HL-60 (cell line): ENCODE measurements around the gene RNLS.

Experiments
- CTCF ChIP-seq: IDR thresholded peaks from one replicate; pipeline ENCODE4 v1.5.1; 2011; ENCODE audit warnings: low read length, control low read depth, inconsistent platforms; ENCODE audit not compliant: insufficient read depth
- POLR2AphosphoS5 ChIP-seq: IDR thresholded peaks from 2 replicates; pipeline ENCODE4 v1.6.1; 2012; ENCODE audit warnings: low read depth
- REST ChIP-seq: IDR thresholded peaks from 2 replicates; pipeline ENCODE4 v1.6.1; 2012; ENCODE audit warnings: low read depth; ENCODE audit not compliant: insufficient replicate concordance

- TF ChIP-seq CTCF (no peak), POLR2AphosphoS5 (no peak), REST (no peak)
These were observed 104.9 kb downstream of the RNLS start for GRCh38 chr10:88478256-88478655.
